Colon (tissue), 2 donors: ENCODE results near the gene ANKLE1.
A peak's percentile ranks its signal among the peaks of the same experiment; 100 is the strongest.
"Not testable (repeated sequence)": the region's sequence is repeated elsewhere in the genome, so short reads cannot be mapped to it uniquely, and the experiment has no call there.

ENCODE experiments used
- FAIRE-seq: peaks from 2 replicates; lab custom pipeline; 2012; peaks lifted over from hg19 to GRCh38; lab: Jason Lieb, UNC
- donor health status: control.
- donor health status: control.

ANKLE1 gene

DNA sequence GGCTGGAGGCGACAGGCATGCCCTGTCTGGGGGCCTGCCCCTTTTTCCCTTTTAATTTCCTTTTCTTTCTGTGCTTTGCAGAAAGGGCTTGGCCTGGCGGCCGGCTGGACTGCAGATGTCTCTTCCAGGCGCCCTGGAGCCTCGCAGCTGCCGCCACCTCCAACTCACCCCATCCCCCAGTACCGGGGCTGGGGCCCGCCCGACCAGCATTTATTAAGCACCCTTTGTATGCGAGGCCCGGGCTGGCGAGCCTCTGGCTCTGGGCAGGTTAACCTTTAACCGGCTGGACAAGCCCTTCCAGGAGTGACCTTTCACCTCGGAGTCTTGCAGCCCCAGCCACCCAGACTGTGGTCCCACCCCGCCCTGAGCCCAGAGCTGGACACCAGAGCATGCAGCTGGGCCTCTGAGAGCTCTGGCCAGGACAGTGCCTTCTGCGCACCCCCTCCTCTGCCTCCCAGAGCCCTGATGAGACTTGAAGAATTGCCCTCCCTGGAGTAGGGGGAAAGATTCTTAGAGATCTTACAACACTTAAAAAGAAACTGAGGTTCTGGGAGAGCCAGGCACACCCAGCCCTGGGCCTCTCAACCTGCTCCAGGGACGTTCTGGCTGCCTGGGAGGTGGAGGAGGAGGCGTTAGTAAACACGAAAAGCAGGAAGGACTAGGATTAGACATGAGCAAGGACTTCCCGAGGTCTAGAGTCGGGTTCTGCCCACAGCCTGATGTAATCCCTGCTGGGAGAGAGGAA is 34.8 kb upstream of the ANKLE1 start:
- FAIRE-seq: no peak

DNA sequence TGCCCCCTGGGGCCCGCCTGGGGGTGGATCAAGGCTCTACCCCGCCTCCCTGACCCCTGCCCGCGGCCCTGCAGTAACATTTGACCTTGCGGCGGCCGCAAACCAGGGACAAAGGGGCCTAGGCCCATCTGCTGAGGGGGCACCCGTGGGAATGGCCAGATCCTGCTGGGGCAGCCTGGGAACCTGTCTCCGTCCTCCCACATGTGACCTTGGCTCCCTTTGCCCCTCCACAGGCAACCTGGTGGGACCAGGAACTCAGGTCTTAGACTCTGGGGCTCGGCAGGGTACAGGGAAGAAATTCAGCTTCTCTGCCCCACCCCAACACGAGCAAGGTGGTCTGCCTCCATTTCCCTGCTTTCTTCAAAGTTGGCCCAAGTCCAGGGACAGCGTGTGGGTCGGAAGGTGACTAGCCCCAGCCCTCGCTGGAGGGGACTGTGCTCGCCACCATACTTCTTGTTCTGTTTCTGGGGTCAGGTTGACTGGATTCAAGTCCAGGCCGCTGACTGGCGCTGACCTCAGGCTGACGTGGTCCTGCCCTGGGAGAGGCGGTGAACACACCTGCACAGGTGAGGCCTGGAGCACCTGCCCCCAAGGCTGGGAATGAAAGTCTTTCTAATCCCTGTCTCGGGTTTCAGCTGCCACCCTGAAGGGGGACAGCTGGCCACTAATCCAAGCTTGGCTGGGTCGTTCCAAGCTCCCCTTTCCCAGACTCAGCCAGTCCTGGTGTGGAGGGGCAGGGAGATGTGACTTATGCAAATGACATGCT is 33.5 kb upstream of the ANKLE1 start:
- FAIRE-seq: no peak

DNA sequence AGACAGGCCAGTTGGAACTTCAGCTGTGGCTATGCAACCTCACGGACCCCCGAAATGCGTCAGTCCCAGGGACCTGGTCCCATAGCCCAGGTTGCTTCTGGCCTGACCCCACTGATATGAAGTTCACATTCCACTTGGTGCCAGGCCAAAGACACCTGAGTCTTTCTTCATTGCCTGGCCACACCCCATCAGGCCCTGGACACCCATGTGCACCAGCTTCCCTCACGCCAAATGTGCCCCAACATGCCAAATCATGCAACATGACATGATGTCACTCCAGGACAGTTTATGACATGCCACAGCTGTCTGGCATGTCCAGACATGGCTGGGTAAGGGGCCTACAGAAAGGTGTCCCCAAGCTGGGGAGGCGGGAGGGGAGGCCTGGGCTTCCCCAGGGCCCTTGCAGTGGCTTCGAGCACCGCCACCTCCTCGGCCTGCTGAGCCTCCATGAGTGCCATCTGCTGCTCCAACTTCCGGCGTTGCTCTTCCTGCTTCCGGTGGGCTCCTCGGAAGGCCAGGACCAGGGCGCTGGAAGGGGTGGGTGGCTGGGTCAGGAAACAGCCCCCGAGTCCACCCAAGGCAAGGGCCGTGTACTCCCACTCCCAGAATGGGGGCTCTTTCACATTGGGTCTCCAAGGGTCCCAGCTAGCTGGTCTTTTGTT is 31.7 kb upstream of the ANKLE1 start:
- no peak for FAIRE-seq

DNA sequence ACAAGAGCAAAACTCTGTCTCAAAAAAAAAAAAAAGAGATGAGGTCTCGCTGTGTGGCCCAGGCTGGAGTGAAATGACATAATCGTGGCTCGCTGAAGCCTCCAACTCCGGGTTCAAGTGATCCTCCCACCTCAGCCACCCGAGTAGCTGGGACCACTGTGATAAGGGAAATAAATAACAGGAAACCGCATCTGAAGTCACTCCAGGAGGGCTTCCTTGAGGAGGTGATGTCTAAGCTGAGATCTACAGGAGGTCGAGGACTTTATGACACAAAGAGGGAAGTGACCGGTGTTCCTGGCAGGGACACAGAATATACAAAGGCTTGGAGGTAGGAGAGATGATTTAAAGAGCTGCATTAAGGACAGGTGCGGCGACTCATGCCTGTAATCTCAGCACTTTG is 27.1 kb upstream of the ANKLE1 start:
- no peak for FAIRE-seq

DNA sequence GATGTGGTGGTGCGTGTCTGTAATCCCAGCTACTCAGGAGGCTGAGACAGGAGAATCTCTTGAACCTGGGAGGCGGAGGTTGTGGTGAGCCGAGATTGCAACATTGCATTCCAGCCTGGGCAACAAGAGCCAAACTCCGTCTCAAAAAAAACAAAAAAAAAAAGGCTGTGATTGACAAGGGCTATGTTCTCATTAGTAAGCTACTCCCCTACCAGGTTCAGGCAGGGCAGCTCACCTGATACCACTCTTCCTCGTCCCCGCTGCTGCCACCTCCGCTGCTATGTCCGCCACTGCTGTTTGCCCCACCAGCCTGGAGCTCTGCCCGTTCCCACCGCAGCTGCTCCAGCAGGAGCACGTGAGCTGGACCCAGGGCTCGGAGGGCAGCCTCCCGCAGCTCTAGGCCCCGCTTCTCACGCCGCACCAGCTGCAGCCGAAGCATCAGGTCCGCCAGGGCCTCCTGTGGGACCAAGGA is 26.5 kb upstream of the ANKLE1 start:
- no peak for FAIRE-seq

DNA sequence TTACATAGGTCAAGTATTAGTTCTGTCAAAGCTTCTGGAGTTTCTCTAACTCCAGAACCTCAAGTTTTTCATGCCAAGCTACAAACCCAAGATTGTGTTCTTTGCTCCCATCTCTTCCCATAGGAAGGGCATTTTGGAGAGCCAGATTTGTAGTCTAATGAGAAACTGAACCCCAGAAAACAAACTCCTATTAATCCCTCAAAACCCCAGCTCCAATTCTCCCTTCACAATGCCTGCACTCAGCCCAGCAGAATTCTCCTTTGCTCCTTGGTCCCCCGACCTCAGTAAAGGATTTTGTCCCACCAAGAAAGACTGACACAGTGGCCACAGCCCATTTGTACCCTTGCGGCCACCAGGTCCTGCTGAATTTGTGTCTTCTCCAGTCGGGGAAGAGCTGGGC is 25.6 kb upstream of the ANKLE1 start:
- no peak for FAIRE-seq

DNA sequence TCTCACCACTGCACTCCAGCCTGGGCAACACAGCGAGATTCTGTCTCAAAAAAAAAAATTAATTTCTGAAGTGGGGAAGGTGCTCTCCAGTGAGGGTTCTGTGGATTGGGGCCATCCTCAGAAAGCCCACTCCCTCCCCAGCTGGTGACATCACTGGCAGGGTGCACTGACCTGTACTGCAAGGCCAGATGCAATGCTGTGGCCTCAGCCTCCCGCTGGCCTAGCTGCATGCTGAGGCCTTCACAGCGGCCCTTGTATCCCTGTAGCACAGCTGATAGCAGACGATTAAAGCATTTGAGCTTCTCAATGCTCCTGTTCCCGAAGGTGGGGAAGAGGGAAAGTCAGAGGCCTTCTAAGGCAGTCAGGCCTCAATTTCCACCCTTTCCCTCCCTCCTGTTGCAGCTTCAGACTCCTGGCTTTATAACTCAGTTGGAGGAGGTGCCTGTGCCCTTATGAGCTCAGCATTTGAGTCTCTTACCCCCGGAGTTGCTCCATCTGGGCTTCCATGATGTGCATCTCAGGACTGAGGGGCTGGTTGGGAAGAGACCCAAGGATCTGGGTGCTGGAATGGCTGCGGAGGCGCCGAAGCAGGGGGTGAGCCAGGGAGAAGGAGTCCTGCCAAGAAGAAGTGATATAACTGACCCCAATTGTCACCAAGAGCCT is 22.5 kb upstream of the ANKLE1 start:
- FAIRE-seq: no peak

DNA sequence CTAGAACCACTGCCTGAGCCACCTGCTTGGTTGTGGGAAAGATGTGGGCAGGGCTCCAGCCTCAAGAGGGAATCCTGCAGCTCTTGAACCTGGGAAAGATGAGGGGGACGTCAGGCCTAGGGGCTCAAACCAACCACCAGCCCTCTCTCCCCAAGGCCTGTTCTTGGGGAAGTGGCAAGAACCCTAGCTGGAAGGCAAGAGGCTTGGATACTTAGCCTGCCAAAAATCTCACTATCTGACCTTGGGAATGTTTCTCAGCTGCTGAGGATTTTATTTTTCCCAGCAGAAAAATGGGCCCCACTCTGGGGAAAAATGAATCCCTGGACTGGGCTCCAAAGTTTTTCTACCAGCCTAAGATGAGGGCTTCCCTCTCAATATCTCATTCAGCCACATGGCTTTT is 21.8 kb upstream of the ANKLE1 start:
- no peak for FAIRE-seq

DNA sequence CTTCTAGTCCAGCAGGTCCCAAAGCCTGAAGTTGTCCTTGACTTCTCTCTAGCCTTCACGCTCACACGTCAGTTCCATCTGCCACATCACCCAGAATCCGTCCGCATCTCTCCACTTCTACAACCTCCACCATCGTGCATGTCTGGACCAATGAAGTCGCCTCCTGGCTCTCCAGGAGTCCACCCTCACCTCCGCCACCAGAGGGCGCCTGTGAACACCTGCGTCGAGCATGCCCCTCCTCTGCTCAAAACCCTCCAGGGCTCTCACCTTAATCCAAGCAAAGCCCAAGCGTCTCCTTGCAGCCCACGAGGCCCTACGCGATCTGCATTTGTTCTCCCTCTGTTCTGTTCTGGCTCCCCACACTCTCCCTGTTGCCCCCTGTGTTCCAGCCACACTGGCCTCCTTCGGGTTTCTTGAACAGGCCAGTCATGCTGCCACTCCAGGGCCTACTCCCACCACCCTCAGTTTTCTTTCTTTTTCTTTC is 20.8 kb upstream of the ANKLE1 start:
- no peak for FAIRE-seq

DNA sequence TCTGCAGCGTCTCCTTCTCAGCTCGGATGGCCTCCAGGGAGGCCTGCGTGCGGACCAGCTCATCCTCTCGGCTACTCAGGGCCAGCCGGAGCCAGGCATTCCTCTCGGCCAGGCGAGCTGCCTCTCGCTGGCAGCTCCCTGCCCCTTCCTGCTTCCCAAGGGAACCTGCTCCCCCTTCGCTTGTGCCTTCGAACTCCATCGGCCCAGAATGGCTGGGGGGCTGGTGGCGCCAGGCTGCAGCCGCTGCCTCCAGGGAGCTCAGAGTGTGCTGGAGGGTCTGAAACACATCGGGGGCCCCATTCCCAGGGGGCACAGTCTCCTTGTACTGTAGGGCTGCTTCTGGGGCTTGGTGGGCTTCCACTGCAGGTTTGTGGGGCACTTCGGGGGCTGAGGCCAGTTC is 19.1 kb upstream of the ANKLE1 start:
- no peak for FAIRE-seq

DNA sequence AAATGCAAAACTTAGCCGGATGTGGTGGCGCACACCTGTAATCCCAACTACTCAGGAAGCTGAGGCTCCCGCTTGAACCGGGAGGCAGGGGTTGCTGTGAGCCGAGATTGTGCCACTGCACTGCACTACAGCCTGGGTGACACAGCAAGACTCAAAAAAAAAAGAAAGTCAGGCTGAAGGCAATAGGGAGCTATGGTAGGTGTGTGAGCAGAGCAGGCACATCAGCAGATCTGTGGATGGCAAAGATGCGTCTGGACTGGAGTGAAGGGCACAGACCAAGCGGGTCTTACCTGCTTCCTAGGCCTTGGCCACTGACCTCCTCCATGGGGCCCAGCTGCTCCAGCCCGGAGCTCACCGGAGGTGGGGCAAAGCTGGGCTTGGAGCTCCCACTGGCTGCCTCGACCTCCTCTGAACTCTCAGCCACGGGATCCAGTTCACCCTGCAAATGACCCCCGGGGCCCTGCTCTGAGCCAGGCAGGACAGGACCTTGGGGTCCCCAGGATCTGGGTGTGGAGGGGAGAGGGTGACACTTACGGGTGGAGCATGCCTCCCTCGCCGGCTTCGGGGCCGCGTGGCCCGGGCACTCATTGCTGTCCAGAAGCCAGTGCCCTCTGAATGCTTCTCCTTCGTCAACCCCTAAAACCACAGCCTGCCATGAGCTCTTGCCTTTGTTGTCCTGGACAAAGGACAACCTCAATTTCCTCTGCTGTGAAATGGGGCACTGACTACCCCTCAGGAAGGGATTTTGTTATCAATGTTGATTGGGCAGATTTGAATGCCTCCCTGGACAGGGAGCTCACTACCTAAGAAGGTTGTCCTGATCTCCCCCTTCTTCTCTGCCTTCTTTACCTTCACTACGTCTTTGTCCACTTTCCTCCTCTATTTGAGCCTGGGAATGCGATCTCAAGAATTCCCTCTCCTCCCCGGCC is 17.7 kb upstream of the ANKLE1 start:
- FAIRE-seq: no peak

DNA sequence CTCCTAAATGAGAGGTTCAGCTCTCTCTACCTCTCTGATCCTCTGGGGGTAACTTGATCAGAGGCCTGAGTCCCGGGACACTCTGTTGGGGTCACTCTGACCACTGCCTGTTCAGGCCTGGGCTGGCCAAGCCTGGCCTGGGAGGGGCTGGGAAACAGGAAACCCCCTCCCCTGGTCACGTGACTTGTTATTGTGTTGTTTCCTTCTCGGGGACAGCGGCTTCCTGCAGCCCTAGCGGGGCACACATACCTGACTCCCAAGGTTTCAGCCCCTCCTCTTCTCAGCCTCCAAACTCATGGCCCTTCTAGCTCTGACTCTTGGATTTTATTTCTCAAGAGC is 17.1 kb upstream of the ANKLE1 start, which contains the start of gene USHBP1:
Gene USHBP1, minus strand, starts transcription at position 105 of the 339 bp plus-strand sequence. CDS start 446 bp downstream, outside the sequence.
- no peak for FAIRE-seq

DNA sequence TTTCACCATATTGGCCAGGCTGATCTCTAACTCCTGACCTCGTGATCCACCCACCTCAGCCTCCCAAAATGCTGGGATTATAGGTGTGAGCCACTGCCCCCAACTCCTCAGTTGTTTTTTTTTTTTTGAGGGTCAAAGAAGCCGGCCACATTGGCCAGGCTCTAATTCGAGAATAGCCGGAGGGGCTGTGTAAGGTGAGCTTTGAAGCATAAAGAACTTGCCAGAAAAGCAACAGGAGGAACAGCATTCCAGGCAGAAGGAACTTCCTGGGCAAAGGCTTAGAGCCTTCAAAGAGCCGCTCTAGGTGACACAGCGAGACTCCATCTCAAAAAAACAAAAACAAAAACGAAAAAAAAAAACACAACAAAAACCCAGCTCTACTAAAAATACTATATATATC is 15.7 kb upstream of the ANKLE1 start:
- FAIRE-seq: no peak

DNA sequence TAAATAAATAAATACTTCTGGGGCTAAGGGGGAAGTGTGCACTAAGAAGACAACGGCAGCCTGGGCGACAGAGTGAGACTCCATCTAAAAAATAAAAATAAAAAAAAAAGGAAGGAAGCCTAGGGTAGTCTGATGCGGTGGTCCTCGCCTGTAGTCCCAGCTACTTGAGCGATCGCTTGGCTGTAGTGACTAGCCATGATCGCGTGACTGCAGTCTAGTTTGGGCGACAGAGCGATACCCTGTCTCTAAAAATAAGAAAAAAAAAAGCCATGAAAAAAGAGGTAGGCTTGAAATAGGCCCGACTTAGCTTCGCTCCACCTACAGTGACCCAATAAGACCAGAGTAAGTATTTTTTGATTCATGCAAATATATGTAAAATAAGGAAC is 15.1 kb upstream of the ANKLE1 start:
- no peak for FAIRE-seq

DNA sequence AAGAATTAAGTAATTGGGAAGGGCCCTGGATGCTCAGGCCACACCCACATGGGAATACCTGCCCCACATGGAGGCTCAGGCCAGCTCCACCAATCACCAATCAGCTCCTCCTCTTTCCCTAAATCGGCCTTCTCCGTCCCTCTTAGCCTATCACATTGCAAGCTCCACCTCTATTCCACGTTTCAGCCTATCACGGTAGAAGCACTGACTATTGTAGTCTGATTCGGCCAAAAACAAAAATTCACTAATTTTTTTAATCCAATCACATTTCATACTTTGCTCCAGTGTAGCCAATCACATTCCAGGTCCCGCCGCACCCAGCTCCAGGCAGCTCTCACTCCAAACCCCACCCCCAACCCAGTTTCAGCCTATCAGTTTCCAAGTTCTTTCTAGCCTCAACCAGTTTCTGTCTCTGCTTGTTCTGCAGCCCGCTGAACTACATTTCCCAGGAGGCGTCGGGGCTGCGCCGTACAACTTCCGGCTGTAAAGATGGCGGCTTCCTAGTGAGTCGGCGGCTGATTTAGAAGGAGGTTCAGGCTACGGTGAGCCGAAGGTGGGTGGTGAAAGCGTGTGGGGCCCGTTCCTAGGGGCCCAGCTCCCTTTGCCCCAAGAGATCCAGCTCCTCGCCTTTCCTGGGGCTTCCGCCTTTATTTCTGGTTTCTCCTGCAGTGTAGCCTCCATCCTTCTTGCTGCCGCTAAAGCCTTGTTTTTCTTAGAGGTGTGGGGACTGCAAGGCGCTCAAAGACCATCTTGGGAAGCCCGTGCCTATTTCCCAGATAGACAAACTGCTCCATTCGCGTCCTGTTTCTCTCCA is 14.5 kb upstream of the ANKLE1 start, which contains the start of gene BABAM1:
Gene BABAM1, plus strand, starts transcription at position 469 of the 814 bp plus-strand sequence. CDS start 1,364 bp downstream, outside the sequence.
- peak; percentile 97 for FAIRE-seq

DNA sequence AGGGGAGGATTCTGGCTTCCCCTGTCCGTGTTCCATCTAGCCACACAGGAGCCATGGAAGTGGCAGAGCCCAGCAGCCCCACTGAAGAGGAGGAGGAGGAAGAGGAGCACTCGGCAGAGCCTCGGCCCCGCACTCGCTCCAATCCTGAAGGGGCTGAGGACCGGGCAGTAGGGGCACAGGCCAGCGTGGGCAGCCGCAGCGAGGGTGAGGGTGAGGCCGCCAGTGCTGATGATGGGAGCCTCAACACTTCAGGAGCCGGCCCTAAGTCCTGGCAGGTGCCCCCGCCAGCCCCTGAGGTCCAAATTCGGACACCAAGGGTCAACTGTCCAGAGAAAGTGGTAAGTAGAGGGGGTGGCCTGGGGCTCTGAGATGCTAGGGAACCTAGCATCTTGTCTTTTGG is 12.9 kb upstream of the ANKLE1 start:
- FAIRE-seq: no peak

DNA sequence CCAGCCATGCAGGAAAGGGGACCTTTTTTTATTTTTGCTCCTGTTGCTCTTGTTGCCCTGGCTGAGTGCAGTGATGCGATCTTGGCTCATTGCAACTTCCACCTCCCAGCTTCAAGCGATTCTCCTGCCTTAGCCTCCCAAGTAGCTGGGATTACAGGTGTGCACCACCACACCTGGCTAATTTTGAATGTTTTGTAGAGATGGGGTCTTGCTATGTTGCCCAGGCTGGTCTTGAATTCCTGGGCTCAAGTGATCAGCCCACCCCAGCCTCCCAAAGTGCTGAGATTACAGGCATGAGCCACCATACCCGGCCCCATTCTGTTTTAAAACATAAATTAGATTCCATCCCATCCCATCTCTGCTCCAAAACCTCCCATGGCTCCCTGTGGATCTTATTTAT is 6.8 kb upstream of the ANKLE1 start:
- FAIRE-seq: not testable (repeated sequence)

DNA sequence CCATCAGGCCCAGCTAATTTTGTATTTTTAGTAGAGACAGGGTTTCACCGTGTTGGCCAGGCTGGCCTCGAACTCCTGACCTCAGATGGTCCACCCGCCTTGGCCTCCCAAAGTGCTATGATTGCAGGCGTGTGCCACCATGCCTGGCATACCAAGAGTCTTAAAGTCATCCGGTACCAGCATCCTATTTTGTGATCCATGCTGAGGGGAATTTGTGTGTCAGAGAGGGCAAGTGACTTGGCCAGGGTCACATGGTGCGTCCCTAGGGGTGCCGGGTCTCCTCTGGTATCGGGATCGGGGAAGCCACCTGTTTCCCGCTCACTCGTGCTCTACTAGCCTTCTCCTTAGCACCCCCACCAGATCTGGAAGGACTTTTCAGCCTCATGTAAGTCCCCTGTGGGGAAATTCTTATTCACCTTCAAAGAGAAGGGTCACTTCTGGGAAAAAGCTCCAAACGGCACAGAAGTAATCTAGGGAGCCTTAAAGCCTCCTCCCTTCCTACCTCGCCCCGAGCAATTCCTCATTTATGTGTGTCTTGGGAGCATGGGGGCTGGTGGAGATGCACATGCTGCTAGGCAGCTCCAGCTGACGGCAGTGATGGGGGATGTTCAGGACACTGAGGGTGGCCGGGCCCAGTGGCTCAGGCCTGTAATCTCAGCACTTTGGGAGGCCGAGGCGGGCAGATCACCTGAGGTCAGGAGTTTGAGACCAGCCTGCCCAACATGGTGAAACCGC is 6.1 kb upstream of the ANKLE1 start:
- no peak for FAIRE-seq

DNA sequence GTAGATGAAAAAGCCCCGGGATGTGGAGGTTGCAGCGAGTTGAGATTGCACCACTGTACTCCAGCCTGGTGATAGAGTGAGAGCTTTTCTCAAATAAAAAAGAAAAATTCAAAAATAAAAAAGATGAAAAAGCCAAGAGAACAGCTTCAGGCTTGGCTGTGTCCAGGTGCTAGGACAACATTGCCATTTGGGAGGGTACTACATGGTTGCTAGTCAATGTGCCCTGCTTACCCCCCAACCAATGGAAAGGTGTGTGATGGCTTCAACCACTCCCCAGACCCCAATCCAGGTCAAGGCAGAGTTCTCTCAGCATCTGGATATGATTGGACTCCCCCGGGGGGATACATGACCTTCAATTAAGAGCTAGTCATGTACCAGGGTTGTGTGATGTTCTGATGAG is 2.3 kb upstream of the ANKLE1 start:
- no peak for FAIRE-seq
